Stomach (tissue), 9 donors: ENCODE measurements around the gene PALD1. TPM values are rescaled to one million over a fixed set of nuclear protein-coding genes. Genes with fewer than 3 reads are reported as not detected.

Experiments used
- DNase-seq, 2 donors: peaks; one replicate each; pipeline versions ENCODE4 v3.0.0 to v3.0.0-alpha.2; 2013 to 2019
- H3K27ac ChIP-seq, 5 donors: fragments of 200-600 bp in 4 of 5; sonication (generic) in 4 of 5; one replicate each; pipeline ENCODE4 v1.5.1; 2013 to 2019; ENCODE audit warnings: mild to moderate bottlenecking in 1 of 5, moderate library complexity in 1 of 5
- H3K27me3 ChIP-seq, 3 donors: fragments of 200-600 bp; sonication (generic); one replicate each; pipeline ENCODE4 v1.5.1; 2017 to 2019; ENCODE audit warnings: mixed run types in 1 of 3
- H3K36me3 ChIP-seq, 4 donors: fragments of 200-600 bp; sonication (generic); 1 replicate in 3 of 4; 2 replicates in 1 of 4; pipeline ENCODE4 v1.5.1; 2016 to 2019
- H3K4me1 ChIP-seq, 4 donors: fragments of 200-600 bp; sonication (generic); one replicate each; pipeline ENCODE4 v1.5.1; 2016 to 2019
- H3K4me3 ChIP-seq, 4 donors: fragments of 200-600 bp; sonication (generic) in 3 of 4; one replicate each; pipeline ENCODE4 v1.5.1; 2016 to 2019; ENCODE audit warnings: mild to moderate bottlenecking in 1 of 4
- H3K9me3 ChIP-seq, 4 donors: fragments of 200-600 bp; sonication (generic); one replicate each; pipeline ENCODE4 v1.5.1; 2016 to 2019
- CTCF ChIP-seq, 7 experiments: fragments of 450-650 bp in 4 of 7; fragments of 200-600 bp in 3 of 7; sonication (generic) in 3 of 7; IDR thresholded peaks; one replicate each; pipeline ENCODE4 v1.5.1; 2016 to 2019; ENCODE audit warnings: antibody characterized with exemption in 7 of 7, control low read depth in 2 of 7, mild to moderate bottlenecking in 1 of 7
- EP300 ChIP-seq: sonication (generic); formaldehyde crosslinking; IDR thresholded peaks from one replicate; pipeline ENCODE4 v1.6.1; 2017; ENCODE audit warnings: antibody characterized with exemption
- POLR2A ChIP-seq, 4 donors: fragments of 450-650 bp; IDR thresholded peaks; one replicate each; pipeline ENCODE4 v1.6.1; 2016; ENCODE audit warnings: antibody characterized with exemption in 4 of 4, control low read depth in 2 of 4, mild to moderate bottlenecking in 1 of 4, moderate library complexity in 1 of 4
- POLR2AphosphoS5 ChIP-seq, 3 donors: sonication (generic); formaldehyde crosslinking; IDR thresholded peaks; one replicate each; pipeline ENCODE4 v1.6.1; 2016; ENCODE audit warnings: antibody characterized with exemption in 3 of 3
- WGBS, 5 donors: extraction: QIAGEN DNeasy Blood & Tissue Kit in 3 of 5; methylation state at CpG; one replicate each; pipeline versions ENCODE4 v1.1.5 to v1.1.7; 2013 to 2018; 5-methylcytosine and 5-hydroxymethylcytosine counted together
- intact Hi-C: fragments of 100-400 bp; cut with DNase I; formaldehyde crosslinking; loops from one replicate; pipeline ENCODE4 v1.15.1; 2023; ENCODE audit warnings: low total_unique reads
- polyA plus RNA-seq, 3 donors: library from polyadenylated mRNA; stranded (reverse); fragments of 200-250 nt; gene quantifications; one replicate each; pipeline ENCODE4 v1.2.3, GENCODE V29; 2013
- total RNA-seq, 5 donors: library from RNA; depleted of rRNA; stranded (reverse); fragments of >200 nt; gene quantifications; one replicate each; pipeline versions ENCODE4 v1.1.0 to v1.2.3, GENCODE V29; 2014 to 2016
- donor health status: healthy with polysubstance abuse.
- donor health status: Bipolar disorder and iron deficiency.
- donor health status: healthy.

The PALD1 gene
- total and polyA plus RNA-seq, 8 donors, result 2.4 to 25.1 (median 4.0) TPM

GRCh38 chr10:70616761-70617160 is 138.2 kb downstream of the PALD1 start:
- Histone ChIP-seq H3K4me1 (peaks cover 0 to 4% (median 0%) of the 10 kb centered on the region in 4 donors), H3K36me3 (no peaks in the 10 kb centered on the region), H3K27ac (no peak overlapping the region), H3K4me3 (no peak overlapping the region), H3K27me3 (no peaks in the 10 kb centered on the region), H3K9me3 (peaks cover 0 to 19% (median 4%) of the 10 kb centered on the region in 4 donors)
- TF ChIP-seq CTCF (IDR thresholded peaks at IDR 0.05) (no peak), POLR2A (IDR thresholded peaks at IDR 0.05) (no peak), POLR2AphosphoS5 (IDR thresholded peaks at IDR 0.05) (no peak), EP300 (no peak)
- 83 to 92% (median 87%) methylated on average over 4 of the region's 4 CpGs for WGBS, 5 donors
- DNase-seq, result no peak
- intact Hi-C loops, result no loop called here

Other genes starting within 250 kb of the PALD1 start
- gene PPA1, start 245.3 kb upstream of the PALD1 start, total RNA-seq, result 100 to 1,000 TPM in 2 of 5 donors, 10 to 100 TPM in 3; 18.1 to 140 (median 93.9) TPM
- gene PPA1, start 245.3 kb upstream of the PALD1 start, polyA plus RNA-seq, result 100 to 1,000 TPM; 152 to 217 (median 162) TPM
- under 1 TPM in 2 of 5 donors, not detected in 3; under 0.01 to 0.45 TPM for gene NPFFR1, start 194.8 kb upstream of the PALD1 start, total RNA-seq
- gene NPFFR1, start 194.8 kb upstream of the PALD1 start, polyA plus RNA-seq, result under 1 TPM in 1 of 3 donors, not detected in 2; 0.05 TPM
- 10 to 100 TPM in 1 of 5 donors, 1 to 10 TPM in 3, under 1 TPM in 1; 0.29 to 47.8 (median 2.3) TPM for gene LRRC20, start 96.1 kb upstream of the PALD1 start, total RNA-seq
- 1 to 10 TPM; 3.3 to 6.1 (median 4.0) TPM for gene LRRC20, start 96.1 kb upstream of the PALD1 start, polyA plus RNA-seq
- gene EIF4EBP2, start 74.6 kb upstream of the PALD1 start, total RNA-seq, result 10 to 100 TPM; 24.0 to 74.7 (median 64.3) TPM
- 10 to 100 TPM; 18.9 to 43.2 (median 32.4) TPM for gene EIF4EBP2, start 74.6 kb upstream of the PALD1 start, polyA plus RNA-seq
- not detected for gene NODAL, start 37.1 kb upstream of the PALD1 start, total RNA-seq
- not detected for gene NODAL, start 37.1 kb upstream of the PALD1 start, polyA plus RNA-seq
- 1 to 10 TPM in 3 of 5 donors, under 1 TPM in 1, not detected in 1; under 0.01 to 2.3 (median 1.4) TPM for gene PRF1, start 124.0 kb downstream of the PALD1 start, total RNA-seq
- gene PRF1, start 124.0 kb downstream of the PALD1 start, polyA plus RNA-seq, result 10 to 100 TPM in 1 of 3 donors, 1 to 10 TPM in 1, under 1 TPM in 1; 0.73 to 11.0 (median 1.4) TPM
- 1 to 10 TPM in 3 of 5 donors, not detected in 2; 7.0 to 9.4 (median 7.3) TPM for gene ADAMTS14, start 193.7 kb downstream of the PALD1 start, total RNA-seq
- under 1 TPM; 0.33 to 0.92 (median 0.62) TPM for gene ADAMTS14, start 193.7 kb downstream of the PALD1 start, polyA plus RNA-seq